ENCODE results near the gene ELP6. TPM values are rescaled to one million over a fixed set of nuclear protein-coding genes. Genes with fewer than 3 reads are reported as not detected.
A peak's percentile ranks its signal among the peaks of the same experiment; 100 is the strongest.

Gene ELP6
- polyA plus RNA-seq, 2 of the 4 experiments (the other 2 are of a cell fraction): 39.4 to 42.0 TPM

- 54% methylated on average over 5 of the region's 5 CpGs for WGBS (ENCODE audit: missing lambda C conversion rate)
- H3K4me1 ChIP-seq: no peaks in the 10 kb centered on the region; the same call in 2 of the 3 replicates
- H3K4me3 ChIP-seq: peak overlapping the region; percentile 99
- CTCF ChIA-PET: interaction anchor here (0.8 to 2.5 kb wide), 11 partner anchors 11 to 67 kb away, joined by 3 to 34 read pairs (median 4); no protein-coding TSS in a partner anchor
- H3K4me2 ChIP-seq: peak overlapping the region; percentile 77
- no peaks in the 10 kb centered on the region for H3K9me3 ChIP-seq
- peak overlapping the region; percentile 96 to 97 for H3K27ac ChIP-seq
- DNase-seq (ENCODE audit: low read depth in 1 of 2, low spot score in 1 of 2) (no peak), FAIRE-seq (no peak), ATAC-seq (no peak)
- POLR2A ChIA-PET: no interaction called here
- TF ChIP-seq PHF8 (IDR thresholded peaks at IDR 0.05; ENCODE audit: borderline replicate concordance, low read depth) (0 out of 2 replicates have a peak, but pooled peaks have one; percentile 7), ATOH8 (CRISPR knock-in tag; IDR thresholded peaks at IDR 0.05; ENCODE audit: low read depth) (no peak)
Measured at GRCh38 chr3:47476330-47476626, 37.2 kb downstream of the ELP6 start.

- DNase-seq (ENCODE audit: low read depth in 1 of 2, low spot score in 1 of 2) (peak; percentile 59 to 88), ATAC-seq (peak; percentile 89 to 94), FAIRE-seq (no peak)
- H3K4me1 ChIP-seq: no peaks in the 10 kb centered on the region; the same call in 2 of the 3 replicates
- ChIA-PET CTCF (interaction anchor here (0.6 to 2.5 kb wide), 22 partner anchors 8 to 361 kb away, joined by 3 to 34 read pairs (median 4); no protein-coding TSS in a partner anchor), POLR2A (interaction anchor here (1.2 kb wide), 1 partner anchor 95 kb away, joined by 3 read pairs; the partner anchor contains the start of gene PTPN23)
- 25% methylated on average over 15 of the region's 88 CpGs for WGBS (ENCODE audit: missing lambda C conversion rate)
- H3K9me3 ChIP-seq: no peaks in the 10 kb centered on the region
- peak within 1 kb of the TSS; percentile 99 for H3K4me3 ChIP-seq
- H3K27ac ChIP-seq: peak within 1 kb of the TSS; percentile 96 to 97
- peak within 1 kb of the TSS; percentile 77 for H3K4me2 ChIP-seq
- TF ChIP-seq REST (IDR thresholded peaks at IDR 0.05) (peak; percentile 77), BHLHE40 (IDR thresholded peaks at IDR 0.05; ENCODE audit: low read depth, low read length) (peak; percentile 100), HEYL (CRISPR knock-in tag; IDR thresholded peaks at IDR 0.05) (no peak), HOXB13 (CRISPR knock-in tag; IDR thresholded peaks at IDR 0.05; ENCODE audit: low read depth) (no peak), HMGXB4 (CRISPR knock-in tag; IDR thresholded peaks at IDR 0.05; ENCODE audit: borderline replicate concordance) (no peak), ELK1 (IDR thresholded peaks at IDR 0.05; ENCODE audit: low read depth, low read length) (no peak), EHMT2 (IDR thresholded peaks at IDR 0.05; ENCODE audit: low read depth) (no peak), ESRRA (IDR thresholded peaks at IDR 0.05; ENCODE audit: borderline replicate concordance, low read length) (peak; percentile 75; the same call in 1 of the 2 replicates), RAD21 (conservative IDR thresholded peaks at IDR 0.05 in 1 of 2, IDR thresholded peaks at IDR 0.05 in 1 of 2) (peak; percentile 52 to 62), E2F6 (IDR thresholded peaks at IDR 0.05; ENCODE audit: borderline replicate concordance, low read depth) (peak; percentile 59; the same call in 1 of the 2 replicates), FOXS1 (CRISPR knock-in tag; IDR thresholded peaks at IDR 0.05) (no peak), NPAS2 (CRISPR knock-in tag; IDR thresholded peaks at IDR 0.05; ENCODE audit: borderline replicate concordance) (peak; percentile 83), SMC3 (IDR thresholded peaks at IDR 0.05) (peak; percentile 79), USF2 (IDR thresholded peaks at IDR 0.05) (0 out of 2 replicates have a peak, but pooled peaks have one; percentile 47), MAX (IDR thresholded peaks at IDR 0.05) (peak; percentile 89), GATA3 (IDR thresholded peaks at IDR 0.05; ENCODE audit: borderline replicate concordance) (no peak), EHF (CRISPR knock-in tag; IDR thresholded peaks at IDR 0.05) (no peak), CTCF (IDR thresholded peaks at IDR 0.05) (peak; percentile 75), HOXB5 (CRISPR knock-in tag; IDR thresholded peaks at IDR 0.05) (no peak), CHD2 (IDR thresholded peaks at IDR 0.05; ENCODE audit: low read length, partially characterized antibody) (peak; percentile 34)
Measured at GRCh38 chr3:47475570-47476329, 37.8 kb downstream of the ELP6 start, which contains the start of gene SCAP. TSS of gene SCAP (minus strand) at chr3:47475941. CDS start at chr3:47442993, 32,948 bp downstream.

Data from A549 (cell line).